GM21717 (cell line): ENCODE measurements around the gene PACSIN2.
"Not testable (repeated sequence)": the region's sequence is repeated elsewhere in the genome, so short reads cannot be mapped to it uniquely, and the experiment has no call there.

Experiments used
- ATAC-seq: cut with Tn5 transposase; IDR thresholded peaks from one replicate; pipeline ENCODE4 v1.9.1; 2021; ENCODE audit warnings: mild to moderate bottlenecking, moderate library complexity; ENCODE audit not compliant: unreplicated experiment

PACSIN2 gene, protein sequence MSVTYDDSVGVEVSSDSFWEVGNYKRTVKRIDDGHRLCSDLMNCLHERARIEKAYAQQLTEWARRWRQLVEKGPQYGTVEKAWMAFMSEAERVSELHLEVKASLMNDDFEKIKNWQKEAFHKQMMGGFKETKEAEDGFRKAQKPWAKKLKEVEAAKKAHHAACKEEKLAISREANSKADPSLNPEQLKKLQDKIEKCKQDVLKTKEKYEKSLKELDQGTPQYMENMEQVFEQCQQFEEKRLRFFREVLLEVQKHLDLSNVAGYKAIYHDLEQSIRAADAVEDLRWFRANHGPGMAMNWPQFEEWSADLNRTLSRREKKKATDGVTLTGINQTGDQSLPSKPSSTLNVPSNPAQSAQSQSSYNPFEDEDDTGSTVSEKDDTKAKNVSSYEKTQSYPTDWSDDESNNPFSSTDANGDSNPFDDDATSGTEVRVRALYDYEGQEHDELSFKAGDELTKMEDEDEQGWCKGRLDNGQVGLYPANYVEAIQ

DNA sequence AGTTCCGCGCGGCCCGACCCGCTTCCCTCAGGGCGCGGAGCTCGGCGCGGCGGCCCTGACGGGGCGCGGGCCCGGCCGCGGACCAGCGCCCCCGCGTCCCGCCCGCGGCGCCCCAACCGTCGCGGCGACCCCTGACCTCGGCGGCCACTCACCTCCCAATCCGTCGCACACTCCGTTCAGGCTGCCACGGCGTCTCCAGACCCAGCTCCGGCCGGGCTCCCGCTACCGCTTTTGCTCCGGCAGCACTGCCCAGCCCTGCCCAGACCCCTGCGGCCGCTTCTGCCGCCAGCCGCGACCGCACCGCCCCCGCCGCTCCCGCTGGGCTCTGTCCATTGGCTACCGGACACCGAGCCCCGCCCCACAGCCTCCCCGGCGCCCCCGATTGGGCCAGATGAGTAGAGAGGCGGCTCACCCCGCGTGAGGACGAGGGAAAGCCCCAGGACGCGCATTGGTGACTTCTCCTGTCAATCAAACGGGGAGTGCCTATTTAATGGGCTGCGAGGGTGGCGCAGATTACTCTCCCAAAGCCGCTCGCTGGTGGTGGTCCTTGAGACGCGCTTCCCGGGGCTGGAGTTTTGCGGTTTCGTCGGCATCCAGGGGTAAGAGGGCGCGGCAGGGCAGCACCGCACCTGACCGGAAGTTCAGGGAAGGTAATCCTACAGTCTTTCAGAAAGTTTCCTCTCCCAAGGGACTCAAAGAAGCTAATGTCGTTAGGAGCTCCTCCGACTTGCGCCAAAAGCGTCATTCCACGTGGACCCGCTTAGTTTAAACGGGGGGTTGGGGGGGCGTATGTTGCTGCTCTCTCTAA is at the start of gene PACSIN2:
TSS of gene PACSIN2 (minus strand) at position 281 of the 808 bp plus-strand sequence. CDS start 103,069 bp downstream, outside the sequence.
- ATAC-seq: peak; percentile 84

DNA sequence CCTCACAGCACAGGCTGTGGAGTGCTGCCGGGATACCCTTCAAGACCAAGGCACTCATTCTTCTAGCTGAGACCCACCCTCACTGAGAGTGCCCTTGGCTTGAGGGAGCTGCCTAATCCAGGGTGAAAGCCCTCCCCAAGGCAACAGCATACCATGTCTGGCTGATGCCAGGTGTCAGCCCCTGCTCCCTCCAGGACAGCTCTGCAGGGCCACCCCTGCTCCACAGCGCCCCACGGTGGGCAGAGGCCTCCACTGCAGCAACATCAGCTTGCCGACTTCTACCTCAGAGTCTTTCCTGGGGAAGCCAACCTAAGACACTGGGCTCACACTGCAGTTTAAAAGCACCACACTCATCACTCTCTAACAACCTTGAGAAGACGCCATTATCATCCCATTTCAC is 45.2 kb upstream of the PACSIN2 start:
- no peak for ATAC-seq

DNA sequence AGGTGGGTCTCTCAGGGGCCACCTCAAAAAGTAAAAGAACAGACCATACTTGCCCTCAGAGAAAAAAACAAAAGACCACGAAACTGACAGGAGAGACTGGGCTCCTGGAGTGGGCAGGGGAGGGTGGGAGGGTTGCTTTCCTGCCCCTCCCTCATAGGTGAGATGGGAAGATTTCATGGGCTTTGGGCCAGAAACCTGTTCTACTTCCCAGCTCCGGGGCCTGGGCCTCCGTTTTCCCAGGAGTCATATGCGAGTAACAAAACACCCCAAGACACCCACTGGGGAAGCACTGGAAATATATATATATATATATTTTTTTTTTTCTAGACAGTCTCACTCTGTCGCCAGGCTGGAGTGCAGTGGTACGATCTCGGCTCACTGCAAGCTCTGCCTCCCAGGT is 42.7 kb upstream of the PACSIN2 start:
- no peak for ATAC-seq

DNA sequence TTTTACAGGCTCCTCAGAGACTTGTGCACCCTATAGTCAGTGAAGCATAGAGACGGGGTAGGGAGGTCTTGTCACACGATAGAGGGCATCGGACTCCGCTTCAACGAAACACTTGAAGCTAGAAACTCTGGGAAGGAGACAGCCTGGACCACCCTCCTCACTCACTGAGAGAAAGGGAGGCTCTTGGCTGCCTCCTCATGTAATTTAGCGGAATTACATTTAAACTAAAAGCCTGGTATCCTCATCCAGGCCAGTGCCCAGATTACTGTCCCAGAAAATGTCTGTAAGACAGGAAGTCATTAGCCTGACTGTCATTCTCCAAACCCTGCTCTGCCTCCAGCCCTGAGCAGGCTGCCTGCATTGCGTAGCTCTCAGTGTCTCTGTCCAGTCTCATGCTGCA is 38.2 kb upstream of the PACSIN2 start:
- no peak for ATAC-seq

DNA sequence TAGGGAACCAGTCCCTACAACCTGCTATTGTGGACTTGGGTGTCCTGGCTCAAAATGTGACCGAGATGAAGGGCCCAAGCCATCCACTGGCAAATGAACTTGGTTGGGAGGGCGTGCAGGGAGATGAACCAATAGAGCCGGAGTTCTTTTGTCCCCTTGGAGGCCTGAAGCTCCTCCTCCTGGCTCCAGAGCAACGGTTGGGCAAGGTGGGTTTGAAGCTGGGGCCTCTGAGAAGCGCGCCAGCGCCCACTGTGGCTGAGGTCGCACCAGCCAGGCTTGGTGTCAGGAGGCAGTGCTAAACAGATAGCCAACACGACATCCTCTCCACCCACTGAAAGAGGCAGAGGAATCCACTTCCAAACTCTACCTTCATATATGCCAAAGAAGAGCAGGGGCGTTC is 36.0 kb upstream of the PACSIN2 start:
- no peak for ATAC-seq

DNA sequence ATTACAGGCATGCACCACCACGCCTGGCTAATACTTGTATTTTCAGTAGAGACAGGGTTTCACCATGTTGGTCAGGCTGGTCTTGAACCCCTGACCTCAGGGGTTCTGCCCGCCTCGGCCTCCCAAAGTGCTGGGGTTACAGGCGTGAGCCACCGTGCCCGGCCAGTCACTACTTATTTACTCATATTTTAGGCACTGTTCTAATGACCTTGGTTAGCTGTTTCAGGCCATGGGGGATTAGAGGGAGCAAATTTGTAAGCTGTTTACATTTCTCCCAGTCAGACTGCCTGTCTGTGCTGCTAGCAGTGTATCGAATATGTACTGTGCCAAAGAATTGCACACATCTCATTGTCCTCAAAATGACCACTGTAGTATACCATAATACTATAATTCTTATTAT is 32.7 kb upstream of the PACSIN2 start:
- no peak for ATAC-seq

DNA sequence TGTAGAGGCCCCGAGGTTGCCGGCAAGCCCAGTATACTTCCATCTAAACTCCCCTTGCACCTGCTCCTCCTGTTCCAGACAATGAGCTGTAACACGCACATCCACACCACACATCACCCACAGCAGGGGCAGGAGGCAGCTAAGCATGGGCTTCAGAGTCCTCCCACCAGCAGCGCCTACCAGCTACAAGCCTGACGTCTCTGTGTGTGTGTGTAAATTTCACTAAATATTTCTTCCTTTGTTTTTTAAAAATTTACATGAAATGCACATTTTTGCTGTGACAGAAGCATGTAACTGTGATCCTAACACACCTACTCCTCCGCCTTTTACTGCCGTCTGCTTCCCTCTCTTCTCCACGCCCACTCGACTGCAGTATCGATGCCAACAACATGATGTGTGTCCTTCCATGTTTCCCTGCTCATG is 29.4 kb upstream of the PACSIN2 start:
- ATAC-seq: no peak

DNA sequence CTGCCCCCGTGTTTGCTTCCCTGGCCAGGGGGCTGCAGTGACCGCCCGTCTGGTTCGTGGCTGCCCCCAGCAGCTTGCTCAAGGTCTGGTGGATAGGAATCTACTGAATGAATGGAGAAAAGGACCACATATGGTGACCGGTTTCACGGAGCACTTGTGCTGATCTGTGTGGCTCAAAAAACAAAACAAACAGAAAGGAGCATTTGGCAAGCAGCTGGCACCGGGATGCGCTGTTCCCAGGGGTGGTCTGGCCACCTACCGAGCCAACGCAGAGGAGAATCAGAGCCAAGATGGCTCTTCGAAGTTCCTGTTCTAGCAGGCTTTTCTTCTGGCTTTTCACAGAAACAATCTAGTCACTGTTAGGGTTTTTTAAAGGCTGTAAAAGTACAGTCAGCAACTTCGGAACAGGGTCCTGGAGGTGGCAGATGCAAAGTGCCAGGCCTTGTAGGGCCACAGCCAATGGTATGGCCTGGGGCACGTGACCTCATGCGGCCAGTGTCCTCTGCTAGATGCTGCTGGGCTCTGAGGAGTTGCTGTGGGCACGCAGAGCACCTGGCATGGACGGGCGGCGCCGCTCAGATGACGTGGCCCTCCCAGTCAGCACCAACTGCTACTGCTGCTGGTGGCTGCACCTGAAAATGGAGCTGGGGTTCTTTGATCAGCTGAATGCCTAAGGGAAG is 27.3 kb upstream of the PACSIN2 start:
- ATAC-seq: no peak

DNA sequence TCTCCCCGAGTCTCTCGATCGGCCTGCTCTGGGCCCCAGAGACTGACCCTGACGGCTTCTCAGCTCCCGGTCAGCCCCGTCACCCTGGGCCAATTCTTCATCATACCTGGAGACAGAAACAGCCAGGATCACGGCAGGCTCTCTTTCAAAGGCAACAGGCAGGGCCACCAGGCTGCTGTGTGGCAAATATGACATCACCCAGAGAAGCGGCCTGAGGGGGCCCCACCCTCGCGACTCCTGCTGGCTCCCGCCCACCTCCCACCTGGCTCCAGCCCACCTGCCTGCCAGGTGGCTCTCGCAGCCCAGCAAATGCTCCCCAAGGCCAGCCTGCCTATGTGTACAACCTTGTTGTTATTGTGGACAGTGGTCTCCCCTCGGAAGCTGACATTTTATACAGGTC is 24.9 kb upstream of the PACSIN2 start:
- no peak for ATAC-seq

DNA sequence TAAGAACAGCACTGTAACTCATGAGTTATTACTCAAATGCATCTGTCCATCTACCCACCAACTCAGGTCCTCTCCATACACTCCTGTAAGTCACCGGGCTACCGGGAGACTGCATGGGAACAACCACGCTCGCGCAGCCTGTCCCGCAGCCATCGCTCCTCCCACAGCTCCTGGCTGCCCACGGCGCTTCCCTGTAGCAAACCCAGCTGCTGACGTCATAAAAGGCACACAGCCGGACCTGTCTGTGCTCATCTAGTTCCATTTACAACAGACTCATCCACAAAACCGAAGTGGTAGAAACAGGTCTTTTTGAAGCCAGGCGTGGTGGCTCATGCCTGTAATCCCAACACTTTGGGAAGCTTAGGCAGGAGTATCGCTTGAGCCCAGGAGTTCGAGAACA is 23.4 kb upstream of the PACSIN2 start:
- ATAC-seq: no peak

DNA sequence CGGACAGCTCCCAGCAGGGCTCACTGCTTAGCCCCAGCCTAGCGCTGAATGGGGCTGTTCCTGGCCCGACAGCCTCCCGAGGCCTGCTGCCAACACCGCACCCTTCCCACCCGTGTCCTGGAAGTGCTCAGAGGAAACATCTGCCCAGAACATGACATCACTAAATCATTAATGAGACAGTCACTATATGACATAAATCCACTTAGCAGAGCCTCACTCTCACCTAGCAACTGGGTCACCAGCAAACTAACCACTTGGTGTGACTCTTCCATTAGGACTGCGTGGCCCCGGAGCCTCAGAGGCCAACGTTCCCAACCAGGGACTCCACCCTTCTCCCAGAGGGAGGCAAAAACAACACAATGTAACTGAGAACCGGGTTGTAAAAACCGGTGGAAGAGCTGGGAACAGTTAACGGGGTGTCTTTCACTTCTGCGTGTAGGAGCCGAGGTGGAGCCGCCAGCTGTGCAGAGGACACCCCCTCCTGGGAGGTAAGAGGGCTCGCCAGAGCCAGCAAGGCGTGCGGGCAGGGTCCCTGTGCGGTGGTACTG is 21.4 kb upstream of the PACSIN2 start:
- ATAC-seq: no peak

DNA sequence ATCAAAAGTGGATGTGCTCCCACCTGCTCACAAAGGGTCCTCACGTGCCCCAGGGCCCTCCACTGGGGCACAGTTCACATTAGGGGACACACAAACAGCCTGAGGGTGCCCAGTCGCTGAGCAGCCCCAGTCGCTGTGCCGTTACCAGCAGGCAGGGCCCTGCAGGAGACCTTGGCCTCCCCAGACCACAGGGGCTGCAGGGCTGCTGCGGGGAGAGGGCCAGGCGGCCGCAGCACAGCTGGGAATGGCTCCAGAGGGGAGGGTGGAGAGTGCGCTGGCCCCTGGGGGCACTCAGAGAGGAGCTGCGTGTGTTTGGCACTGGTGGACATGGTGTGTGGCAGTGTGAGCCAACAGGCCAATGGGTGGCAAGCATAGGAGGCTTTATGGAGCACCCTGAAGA is 20.3 kb upstream of the PACSIN2 start:
- no peak for ATAC-seq

DNA sequence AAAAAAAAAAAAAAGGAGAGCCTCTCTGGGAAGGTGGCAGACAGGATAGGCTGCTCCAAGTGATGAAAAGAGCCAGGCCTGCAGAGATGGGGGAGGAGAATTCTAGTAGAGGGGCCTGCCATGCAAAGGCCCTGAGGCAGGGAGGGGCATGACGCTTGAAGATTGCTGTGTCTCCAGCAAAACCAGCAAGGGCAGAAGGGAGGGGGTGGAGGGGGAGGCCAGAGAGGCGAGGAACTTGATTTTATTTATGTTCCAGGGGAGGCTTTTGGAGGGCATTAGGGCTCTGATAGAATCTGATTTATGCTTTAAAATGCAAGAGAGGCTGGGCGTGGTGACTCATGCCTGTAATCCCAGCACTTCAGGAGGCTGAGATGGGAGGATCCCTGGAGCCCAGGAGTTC is 16.7 kb upstream of the PACSIN2 start:
- ATAC-seq: no peak

DNA sequence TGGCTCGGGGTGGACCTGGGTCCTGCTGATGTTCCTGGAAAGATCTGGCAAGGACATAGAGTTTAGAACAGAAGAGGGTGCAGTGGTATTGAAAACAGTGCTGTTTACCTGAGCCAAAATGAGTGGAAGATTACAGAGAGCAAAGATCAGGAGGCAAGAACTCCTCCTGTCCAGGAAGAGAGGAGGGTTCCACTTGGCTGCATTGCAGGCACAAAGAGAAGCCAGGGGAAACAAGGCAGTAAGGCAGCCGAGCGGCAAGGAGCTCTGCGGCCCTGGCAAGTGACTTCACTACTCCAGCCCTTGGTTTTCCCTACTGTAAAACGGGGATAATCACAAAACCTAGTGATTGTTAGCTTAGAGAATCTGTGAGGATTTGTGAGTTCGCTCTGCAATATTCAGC is 3.7 kb upstream of the PACSIN2 start:
- no peak for ATAC-seq

DNA sequence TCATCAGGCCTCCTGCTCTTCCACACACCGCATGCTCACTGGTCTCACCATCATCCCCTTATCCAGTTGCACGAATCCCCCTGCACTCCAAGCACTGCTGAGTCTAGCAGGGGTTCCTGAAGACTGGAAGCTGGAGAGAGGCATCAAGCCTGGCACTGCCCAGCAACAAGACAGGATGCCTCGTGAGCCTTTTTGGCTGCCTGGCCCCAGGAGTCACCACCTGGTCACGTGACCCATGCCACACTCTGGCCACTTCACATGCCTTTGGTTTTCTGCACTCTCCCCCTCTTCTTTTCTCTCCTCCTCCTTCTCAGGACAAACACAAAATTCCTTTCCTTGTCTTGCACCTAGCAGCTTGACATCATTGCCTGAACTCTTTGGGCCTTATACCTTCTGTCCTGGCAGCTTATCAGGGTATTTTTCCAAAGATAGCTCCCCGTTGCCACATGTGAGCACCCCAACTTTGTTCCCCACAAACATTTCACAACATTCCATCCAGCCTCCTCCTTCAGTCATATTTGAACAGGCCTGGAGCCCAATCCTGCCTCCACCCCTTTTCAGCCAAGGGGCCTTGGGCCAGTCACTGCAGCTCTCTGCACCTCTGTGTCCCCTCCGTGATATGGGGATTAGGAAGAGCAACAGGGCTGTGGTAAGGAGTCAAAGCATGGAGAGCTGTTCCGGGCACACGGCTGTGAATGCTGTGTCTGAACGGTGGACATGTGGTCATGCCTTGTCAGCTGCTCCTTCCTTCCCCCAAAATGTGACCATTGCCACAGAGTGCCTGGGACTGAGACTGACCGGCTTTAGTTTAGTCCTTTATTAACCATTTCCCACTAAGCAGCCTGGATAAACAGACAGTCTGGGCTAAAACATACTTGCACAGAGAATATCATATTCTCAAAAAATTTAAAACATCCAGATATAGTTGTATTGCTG is 2.8 kb upstream of the PACSIN2 start:
- no peak for ATAC-seq

DNA sequence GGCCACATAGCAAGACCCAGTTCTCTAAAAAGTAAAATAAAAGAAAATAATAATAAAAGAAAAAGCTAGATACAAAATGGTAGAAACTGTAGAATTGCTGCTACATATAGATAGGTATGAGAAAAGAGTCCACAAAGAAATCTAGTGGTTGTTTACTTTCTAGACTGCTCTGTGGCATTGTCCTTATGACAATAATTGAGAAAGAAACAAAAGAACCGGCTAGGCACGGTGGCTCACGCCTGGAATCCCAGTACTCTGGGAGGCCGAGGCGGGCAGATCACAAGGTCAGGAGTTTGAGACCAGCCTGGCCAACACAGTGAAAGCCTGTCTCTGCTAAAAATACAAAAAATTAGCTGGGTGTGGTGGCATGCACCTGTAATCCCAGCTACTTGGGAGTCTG is 1.2 kb upstream of the PACSIN2 start:
- not testable (repeated sequence) for ATAC-seq

DNA sequence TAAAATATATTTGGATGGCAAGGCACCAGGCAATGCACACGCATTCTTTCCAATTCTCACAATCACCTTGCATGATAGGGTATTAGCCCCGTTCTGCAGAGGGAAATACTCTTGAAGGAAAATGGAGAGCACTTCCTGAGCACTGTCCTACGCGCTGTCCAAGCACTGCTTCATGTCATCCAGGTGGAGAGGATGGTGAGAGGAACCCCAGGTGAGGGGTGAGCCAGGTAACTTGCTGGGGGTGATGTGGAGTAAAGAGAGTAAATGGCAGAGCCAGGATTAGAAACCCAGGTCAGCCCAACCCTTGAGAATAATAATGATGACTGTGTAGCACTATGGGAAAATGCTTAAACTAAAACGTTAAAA is 711 bp upstream of the PACSIN2 start:
- ATAC-seq: no peak

DNA sequence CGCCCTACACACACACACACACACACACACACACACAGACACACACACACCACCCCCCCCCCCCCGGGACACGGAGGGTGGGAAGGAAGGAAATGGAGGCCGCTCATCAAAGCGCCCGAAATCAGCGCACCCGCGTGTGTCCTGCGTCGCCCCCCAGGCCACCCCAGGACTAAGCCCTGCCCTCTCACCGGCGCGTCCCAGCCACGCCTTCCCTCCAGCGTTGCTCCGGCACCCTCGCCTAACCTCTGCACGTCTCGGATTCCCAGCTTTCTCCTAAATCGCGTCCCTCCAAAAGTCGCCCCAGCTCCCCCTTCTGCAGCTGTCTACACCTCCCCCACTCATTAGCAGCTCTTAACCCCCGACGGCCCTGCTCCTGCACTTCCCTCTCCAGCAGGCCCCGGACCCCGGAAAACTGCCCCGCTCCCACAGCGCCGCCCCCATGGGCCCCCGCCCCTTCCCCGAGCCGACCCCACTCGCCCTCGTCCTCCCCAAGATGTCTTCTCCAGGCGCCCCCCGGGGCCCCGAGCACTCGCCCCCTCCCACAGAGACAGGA is 557 bp downstream of the PACSIN2 start:
- ATAC-seq: peak; percentile 16

DNA sequence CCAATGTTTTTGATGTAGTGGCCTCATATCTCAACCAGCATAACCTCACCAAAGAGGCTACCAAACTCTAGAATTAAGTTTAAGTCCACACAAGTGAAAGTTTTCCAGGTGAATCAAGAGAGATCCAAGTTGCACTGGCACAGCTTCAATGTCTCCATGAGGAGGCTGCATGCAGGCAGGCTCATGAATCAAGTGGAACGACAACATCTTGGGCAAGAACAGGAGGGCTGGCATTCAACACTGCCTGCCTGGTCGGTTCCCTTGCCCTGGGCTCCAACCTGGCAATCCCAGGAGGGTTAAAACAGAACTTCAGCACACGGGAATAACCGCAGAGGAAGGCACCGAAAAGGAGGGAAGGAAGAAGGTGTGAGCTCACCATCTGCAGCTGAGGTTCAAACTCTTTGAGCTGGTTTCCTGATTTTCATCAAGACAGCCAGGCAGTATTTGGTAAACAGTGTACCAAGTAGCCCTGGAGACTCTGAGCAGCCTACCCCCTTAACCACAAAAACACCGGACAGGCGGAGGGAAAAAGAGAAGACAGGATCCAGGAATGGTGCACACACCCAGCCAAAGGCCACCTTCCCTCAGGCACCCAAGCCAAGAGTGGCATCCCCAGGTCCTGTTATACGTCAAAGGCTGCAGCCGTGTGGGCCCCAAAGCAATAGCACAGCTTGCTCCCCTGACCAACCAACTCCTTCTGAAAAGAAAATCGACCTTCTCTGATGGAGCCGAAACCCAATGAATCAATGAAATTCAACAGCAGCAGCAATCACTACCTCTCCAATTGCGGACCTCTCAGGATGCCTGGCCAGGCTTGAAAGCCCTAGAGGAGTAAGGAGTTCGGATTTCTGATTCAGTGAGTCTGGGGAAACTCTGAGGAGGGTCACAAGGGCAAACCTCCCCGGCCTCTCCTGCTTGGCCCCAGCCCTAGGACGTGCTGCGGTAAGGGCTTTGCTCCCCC is 1.3 kb downstream of the PACSIN2 start:
- peak; percentile 14 for ATAC-seq
